Endothelial cell of umbilical vein (primary cell): ENCODE measurements around the gene PLXNA4. TPM values are rescaled to one million over a fixed set of nuclear protein-coding genes. Genes with fewer than 3 reads are reported as not detected.

Experiments used
- BruUV-seq: library from RNA; stranded (reverse); fragments of 400-500 nt; replicated peaks from 2 replicates; lab custom pipeline; 2021; lab: Mats Ljungman, UMichigan
- CTCF ChIA-PET: fragments of 300-600, 350-600 bp; sonication (Branson Sonifier 250); formaldehyde crosslinking; loops from one replicate; lab custom pipeline; 2021; ENCODE audit warnings: antibody characterized with exemption, inconsistent platforms; lab: Charles Lee
- POLR2A ChIA-PET: fragments of 300-600, 350-600 bp; sonication (Branson Sonifier 250); formaldehyde crosslinking; loops from one replicate; lab custom pipeline; 2021; ENCODE audit warnings: antibody characterized with exemption, inconsistent platforms; lab: Charles Lee
- DNase-seq: peaks from one replicate; pipeline ENCODE4 v3.0.0-alpha.2; 2011; ENCODE audit warnings: low read depth, low spot score
- FAIRE-seq: peaks from 2 replicates; lab custom pipeline; 2011; peaks lifted over from hg19 to GRCh38; lab: Jason Lieb, UNC
- H2AFZ ChIP-seq: 2 replicates; pipeline ENCODE4 v1.6.0; 2012; ENCODE audit warnings: low read depth, low read length, control low read depth, inconsistent platforms
- H3K27ac ChIP-seq: 2 replicates; pipeline ENCODE4 v1.5.1; 2011; ENCODE audit warnings: low read depth, mild to moderate bottlenecking, control low read depth, low read length, moderate library complexity; ENCODE audit not compliant: insufficient read depth
- H3K27me3 ChIP-seq, 2 experiments: 2 replicates each; pipeline versions ENCODE4 v1.6.0 to v1.6.1; 2011; ENCODE audit warnings: low read length in 2 of 2, mixed read lengths in 1 of 2; ENCODE audit not compliant: control insufficient read depth in 2 of 2, insufficient read depth in 2 of 2
- H3K36me3 ChIP-seq, 2 experiments: 2 replicates in 1 of 2; 3 replicates in 1 of 2; pipeline ENCODE4 v1.5.1; 2011; ENCODE audit warnings: low read length in 2 of 2, mild to moderate bottlenecking in 1 of 2, moderate library complexity in 1 of 2; ENCODE audit not compliant: control insufficient read depth in 2 of 2, insufficient read depth in 2 of 2; ENCODE audit errors: extremely low read depth in 1 of 2
- H3K4me1 ChIP-seq: 3 replicates; pipeline ENCODE4 v1.5.1; 2011; ENCODE audit warnings: mild to moderate bottlenecking, low read length; ENCODE audit not compliant: control insufficient read depth, insufficient read depth; ENCODE audit errors: extremely low read depth
- H3K4me2 ChIP-seq: 2 replicates; pipeline ENCODE4 v1.6.1; 2011; ENCODE audit warnings: low read length, control low read depth, mixed read lengths; ENCODE audit not compliant: insufficient read depth
- H3K4me3 ChIP-seq, 3 experiments: fragments of 200-600 bp in 1 of 3; sonication (generic), shearing (Covaris generic) in 1 of 3; replicated peaks in 1 of 3; 2 replicates each; pipeline ENCODE4 v1.5.1; 2011 to 2016; ENCODE audit warnings: control low read depth in 3 of 3, low read length in 3 of 3, mild to moderate bottlenecking in 2 of 3, inconsistent platforms in 1 of 3, low read depth in 1 of 3, moderate library complexity in 1 of 3; ENCODE audit not compliant: insufficient read depth in 1 of 3
- H3K79me2 ChIP-seq: 2 replicates; pipeline ENCODE4 v1.6.0; 2012; ENCODE audit warnings: low read length, inconsistent platforms; ENCODE audit not compliant: control insufficient read depth, insufficient read depth
- H3K9ac ChIP-seq: replicated peaks from 2 replicates; pipeline ENCODE3; 2011; ENCODE audit warnings: low read length, control low read depth; ENCODE audit not compliant: insufficient read depth; ENCODE audit errors: extremely low read depth
- H3K9me1 ChIP-seq: replicated peaks from 3 replicates; pipeline ENCODE4 v1.6.0; 2011; ENCODE audit warnings: mild to moderate bottlenecking, low read length; ENCODE audit not compliant: control insufficient read depth, insufficient read depth; ENCODE audit errors: extremely low read depth
- H3K9me3 ChIP-seq: replicated peaks from 2 replicates; pipeline ENCODE4 v1.5.1; 2012; ENCODE audit warnings: low read length, inconsistent platforms; ENCODE audit not compliant: control insufficient read depth, insufficient read depth
- H4K20me1 ChIP-seq: replicated peaks from 2 replicates; pipeline ENCODE3; 2011; ENCODE audit warnings: mild to moderate bottlenecking, low read length; ENCODE audit not compliant: control insufficient read depth, insufficient read depth; ENCODE audit errors: extremely low read depth
- EZH2 ChIP-seq: IDR thresholded peaks from 2 replicates; pipeline ENCODE4 v1.6.1; 2012; ENCODE audit warnings: borderline replicate concordance, low read depth, mild to moderate bottlenecking, moderate library complexity, low read length, inconsistent platforms; ENCODE audit not compliant: severe bottlenecking
- GATA2 ChIP-seq: IDR thresholded peaks from 2 replicates; pipeline ENCODE4 v1.7.0; 2011; ENCODE audit warnings: low read depth, mild to moderate bottlenecking, moderate library complexity, mixed read lengths, low read length; ENCODE audit not compliant: insufficient read length, insufficient read depth
- JUN ChIP-seq: IDR thresholded peaks from 2 replicates; pipeline ENCODE4 v1.6.1; 2011; ENCODE audit warnings: borderline replicate concordance, low read depth; ENCODE audit not compliant: insufficient read length, insufficient read depth
- MYC ChIP-seq: IDR thresholded peaks from one replicate; pipeline ENCODE4 v1.6.1; 2011; ENCODE audit warnings: mild to moderate bottlenecking, low read depth, low read length
- POLR2A ChIP-seq: IDR thresholded peaks from 2 replicates; pipeline ENCODE4 v1.6.1; 2012; ENCODE audit warnings: low read depth, mild to moderate bottlenecking, control low read depth, low read length
- dilution Hi-C: fragments of 300-500 bp; cut with MboI; formaldehyde crosslinking; loops from one replicate; pipeline ENCODE4 v1.15.0; 2019; ENCODE audit warnings: low sequenced_read_pairs; ENCODE audit not compliant: extremely low pct_ligation_motif_present
- intact Hi-C: fragments of 100-400 bp; cut with micrococcal nuclease; formaldehyde crosslinking; loops from one replicate; pipeline ENCODE4 v1.10.0; 2022
- polyA plus RNA-seq, 4 experiments: library from polyadenylated mRNA; depleted of rRNA in 3 of 4; stranded (reverse) in 3 of 4; unstranded in 1 of 4; fragments of >200 nt; gene quantifications; 2 replicates each; pipeline versions ENCODE4 v1.2.1 to v1.2.3, GENCODE V29; 2011 to 2012; ENCODE audit warnings: missing spikeins in 1 of 4
- total RNA-seq: library from RNA; stranded (reverse); gene quantifications from 2 replicates; pipeline ENCODE4 v1.2.3, GENCODE V29; 2021
- TF ChIP-seq, protein P1 (sequence below): IDR thresholded peaks from 2 replicates; pipeline ENCODE4 v1.6.1; 2011; ENCODE audit not compliant: insufficient read depth, insufficient read length
- TF ChIP-seq, protein P2 (sequence below), 2 donors: IDR thresholded peaks; 1 replicate in 1 of 2; 2 replicates in 1 of 2; pipeline ENCODE4 v1.5.1; 2011; ENCODE audit warnings: low read length in 2 of 2, mild to moderate bottlenecking in 2 of 2, moderate library complexity in 2 of 2, control low read depth in 1 of 2, inconsistent platforms in 1 of 2, low read depth in 1 of 2; ENCODE audit not compliant: insufficient read depth in 1 of 2; ENCODE audit errors: extremely low read depth in 1 of 2

The PLXNA4 gene
- total and polyA plus RNA-seq, 2 donors (not counting 3 experiments of a cell fraction or from before 2014, with no cell fraction given) = 12.1 to 20.4 TPM

DNA sequence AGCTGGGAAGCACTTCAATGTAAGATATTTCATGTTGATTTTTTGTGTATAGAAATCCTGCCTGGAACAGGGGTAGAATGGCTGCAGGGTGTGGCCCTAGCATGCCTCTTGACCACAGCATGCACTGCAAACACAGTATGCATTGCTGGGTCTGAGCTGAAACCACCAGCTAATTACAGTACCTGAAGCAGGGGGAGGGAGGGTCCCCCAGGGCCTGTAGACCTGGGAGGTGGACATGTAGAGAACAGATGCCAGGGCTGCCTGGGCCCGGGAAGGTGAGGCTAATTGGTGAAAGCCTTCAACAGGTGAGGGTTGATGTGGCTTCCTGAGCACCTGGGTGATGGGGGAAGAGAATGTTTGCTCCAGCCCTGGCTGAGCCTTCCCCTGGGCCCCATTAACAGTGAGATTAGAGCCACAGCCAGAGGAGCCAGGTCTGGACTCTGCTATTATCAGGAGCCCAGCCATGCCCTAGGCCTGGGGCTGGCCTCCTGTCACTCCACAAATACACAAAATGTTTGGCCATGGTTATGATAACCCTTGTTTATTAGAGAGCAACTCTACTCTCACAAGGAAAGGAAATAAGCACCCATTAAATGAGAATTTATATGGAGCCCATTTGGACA is 83.3 kb downstream of the PLXNA4 start:
- POLR2A ChIA-PET = no interaction called here
- BruUV-seq = no TSS peak
- DNase-seq (no peak), FAIRE-seq (no peak)
- no peak overlapping the region for H3K9ac ChIP-seq
- peaks cover 0 to 3% of the 10 kb centered on the region in 2 experiments for H3K36me3 ChIP-seq
- H4K20me1 ChIP-seq = no peaks in the 10 kb centered on the region
- no peaks in the 10 kb centered on the region for H3K27me3 ChIP-seq
- H2AFZ ChIP-seq = no peak overlapping the region
- H3K4me2 ChIP-seq = no peak overlapping the region
- H3K4me1 ChIP-seq = peaks cover 10% of the 10 kb centered on the region
- intact Hi-C loops (no loop called here), dilution Hi-C loops (no loop called here)
- H3K9me1 ChIP-seq = no peaks in the 10 kb centered on the region
- no peak overlapping the region for H3K4me3 ChIP-seq
- TF ChIP-seq, protein P1, sequence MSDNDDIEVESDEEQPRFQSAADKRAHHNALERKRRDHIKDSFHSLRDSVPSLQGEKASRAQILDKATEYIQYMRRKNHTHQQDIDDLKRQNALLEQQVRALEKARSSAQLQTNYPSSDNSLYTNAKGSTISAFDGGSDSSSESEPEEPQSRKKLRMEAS = no peak
- TF ChIP-seq JUN (no peak), POLR2A (no peak), GATA2 (no peak), EZH2 (no peak), MYC (no peak)
- TF ChIP-seq, protein P2, sequence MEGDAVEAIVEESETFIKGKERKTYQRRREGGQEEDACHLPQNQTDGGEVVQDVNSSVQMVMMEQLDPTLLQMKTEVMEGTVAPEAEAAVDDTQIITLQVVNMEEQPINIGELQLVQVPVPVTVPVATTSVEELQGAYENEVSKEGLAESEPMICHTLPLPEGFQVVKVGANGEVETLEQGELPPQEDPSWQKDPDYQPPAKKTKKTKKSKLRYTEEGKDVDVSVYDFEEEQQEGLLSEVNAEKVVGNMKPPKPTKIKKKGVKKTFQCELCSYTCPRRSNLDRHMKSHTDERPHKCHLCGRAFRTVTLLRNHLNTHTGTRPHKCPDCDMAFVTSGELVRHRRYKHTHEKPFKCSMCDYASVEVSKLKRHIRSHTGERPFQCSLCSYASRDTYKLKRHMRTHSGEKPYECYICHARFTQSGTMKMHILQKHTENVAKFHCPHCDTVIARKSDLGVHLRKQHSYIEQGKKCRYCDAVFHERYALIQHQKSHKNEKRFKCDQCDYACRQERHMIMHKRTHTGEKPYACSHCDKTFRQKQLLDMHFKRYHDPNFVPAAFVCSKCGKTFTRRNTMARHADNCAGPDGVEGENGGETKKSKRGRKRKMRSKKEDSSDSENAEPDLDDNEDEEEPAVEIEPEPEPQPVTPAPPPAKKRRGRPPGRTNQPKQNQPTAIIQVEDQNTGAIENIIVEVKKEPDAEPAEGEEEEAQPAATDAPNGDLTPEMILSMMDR (IDR thresholded peaks at IDR 0.05; ENCODE audit: extremely low read depth in 1 of 2, insufficient read depth in 1 of 2, low read depth in 1 of 2, low read length in 2 of 2) = no peak
- no peaks in the 10 kb centered on the region for H3K9me3 ChIP-seq
- no peak overlapping the region for H3K27ac ChIP-seq
- CTCF ChIA-PET = interaction anchor here (0.7 kb wide), 1 partner anchor 174 kb away, joined by 3 read pairs; no protein-coding TSS in a partner anchor
- H3K79me2 ChIP-seq = no peaks in the 10 kb centered on the region
